Skeletal muscle tissue (tissue), 4 donors: ENCODE data around the gene SMARCB1. TPM values are rescaled to one million over a fixed set of nuclear protein-coding genes. Genes with fewer than 3 reads are reported as not detected.

Experiments used
- H3K27ac ChIP-seq: one replicate; pipeline ENCODE4 v1.7.0; 2013; ENCODE audit warnings: mild to moderate bottlenecking, low read depth, low read length, inconsistent platforms
- H3K27me3 ChIP-seq, 3 donors: one replicate each; pipeline ENCODE4 v1.7.0; 2013; ENCODE audit warnings: low read length in 3 of 3; ENCODE audit not compliant: control insufficient read depth in 3 of 3, insufficient read depth in 3 of 3
- H3K36me3 ChIP-seq, 3 donors: one replicate each; pipeline ENCODE4 v1.7.0; 2013; ENCODE audit warnings: low read length in 3 of 3; ENCODE audit not compliant: control insufficient read depth in 3 of 3, insufficient read depth in 3 of 3
- H3K4me1 ChIP-seq, 3 donors: one replicate each; pipeline ENCODE4 v1.7.0; 2013; ENCODE audit warnings: low read length in 3 of 3, mild to moderate bottlenecking in 3 of 3; ENCODE audit not compliant: control insufficient read depth in 3 of 3, insufficient read depth in 3 of 3
- H3K4me3 ChIP-seq, 3 donors: one replicate each; pipeline ENCODE4 v1.7.0; 2013; ENCODE audit warnings: low read length in 3 of 3
- H3K9ac ChIP-seq, 3 donors: one replicate each; pipeline ENCODE4 v1.7.0; 2013; ENCODE audit warnings: low read length in 3 of 3, mild to moderate bottlenecking in 3 of 3, moderate library complexity in 2 of 3, low read depth in 1 of 3
- H3K9me3 ChIP-seq, 3 donors: one replicate each; pipeline ENCODE4 v1.7.0; 2013; ENCODE audit warnings: low read length in 3 of 3; ENCODE audit not compliant: control insufficient read depth in 3 of 3
- total RNA-seq: library from RNA; depleted of rRNA; stranded (reverse); fragments of >200 nt; gene quantifications from one replicate; pipeline ENCODE4 v1.2.3, GENCODE V29; 2014
- donor health status: Osteomylitis.

SMARCB1 gene
- total RNA-seq, 1 donor from 2014 or later, result 13.6 TPM

DNA sequence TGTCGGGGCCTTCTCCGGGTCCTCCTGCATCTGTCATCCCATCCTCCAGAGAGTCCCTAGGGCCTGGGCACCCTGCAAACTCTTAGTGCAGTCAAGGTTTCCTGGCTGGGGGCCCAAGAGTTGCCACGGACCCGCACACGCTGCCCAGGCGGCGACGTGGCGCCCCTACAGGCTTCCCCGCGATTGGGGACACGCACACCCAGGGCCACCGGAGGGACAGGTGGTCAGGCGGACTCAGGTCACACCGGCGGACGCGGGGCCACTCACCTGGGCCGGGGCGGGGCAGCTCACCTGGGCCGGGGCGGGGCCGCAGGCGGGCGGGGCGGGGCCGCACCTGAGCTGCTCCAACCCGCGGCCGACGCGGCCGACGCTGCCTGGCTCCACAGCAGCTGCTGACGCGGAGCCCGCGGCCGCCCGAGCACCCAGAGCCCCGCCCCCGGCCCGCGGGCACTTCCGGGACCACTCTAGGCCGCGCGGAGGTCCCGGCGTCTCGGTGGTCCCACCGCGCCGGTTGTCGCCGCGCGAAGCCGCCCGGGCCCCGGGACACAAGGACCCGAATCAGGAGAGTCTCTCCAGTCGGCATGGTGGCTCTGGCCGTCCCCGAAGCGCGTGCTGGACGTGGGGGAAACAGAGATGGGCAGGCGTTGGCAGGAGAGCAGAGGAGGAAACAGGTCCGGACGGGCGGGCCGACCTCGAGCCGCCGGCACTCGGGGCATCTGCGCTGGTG is 35.9 kb upstream of the SMARCB1 start, which contains the start of gene ZNF70:
ZNF70 (minus strand) TSS at position 399 of the 727 bp plus-strand sequence. CDS start 5,972 bp downstream, outside the sequence.
- Histone ChIP-seq H3K9ac (peak within 1 kb of the TSS; percentile 80 to 90 (median 85)), H3K4me3 (peak within 1 kb of the TSS; percentile 84 to 89 (median 84)), H3K9me3 (no peaks in the 10 kb centered on the region), H3K27ac (peak within 1 kb of the TSS; percentile 79), H3K4me1 (peaks cover 5 to 17% (median 11%) of the 10 kb centered on the region in 3 donors), H3K27me3 (no peaks in the 10 kb centered on the region), H3K36me3 (no peaks in the 10 kb centered on the region)

DNA sequence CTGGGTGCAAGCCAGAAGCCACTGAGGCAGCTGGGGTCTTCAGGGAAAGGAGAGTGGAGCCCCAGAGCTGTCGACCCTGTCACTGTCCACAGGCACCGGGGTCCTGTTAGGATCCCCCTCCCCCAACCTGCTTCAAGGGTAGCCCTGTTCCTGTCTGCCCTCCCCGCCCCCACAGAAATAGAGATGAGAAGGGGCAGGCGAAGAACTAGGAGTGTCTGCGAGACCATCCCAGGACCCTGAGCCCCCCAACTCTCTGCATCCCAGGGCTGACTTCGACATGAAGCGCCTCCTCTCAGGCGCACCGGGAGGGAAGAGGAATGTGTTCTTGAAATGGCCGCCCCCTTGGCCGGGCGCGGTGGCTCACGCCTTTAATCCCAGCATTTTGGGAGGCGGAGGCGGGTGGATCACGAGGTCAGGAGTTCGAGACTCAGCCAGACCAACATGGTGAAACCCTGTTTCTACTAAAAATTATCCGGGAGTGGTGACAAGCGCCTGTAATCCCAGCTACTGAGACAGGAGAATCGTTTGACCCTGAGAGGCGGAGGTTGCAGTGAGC is 35.2 kb upstream of the SMARCB1 start:
- Histone ChIP-seq H3K27ac (peak overlapping the region; percentile 79), H3K9me3 (no peaks in the 10 kb centered on the region), H3K9ac (peak overlapping the region; percentile 80 to 90 (median 85)), H3K27me3 (no peaks in the 10 kb centered on the region), H3K36me3 (no peaks in the 10 kb centered on the region), H3K4me3 (peak overlapping the region; percentile 77 to 89 (median 84)), H3K4me1 (peaks cover 5 to 17% (median 11%) of the 10 kb centered on the region in 3 donors)

DNA sequence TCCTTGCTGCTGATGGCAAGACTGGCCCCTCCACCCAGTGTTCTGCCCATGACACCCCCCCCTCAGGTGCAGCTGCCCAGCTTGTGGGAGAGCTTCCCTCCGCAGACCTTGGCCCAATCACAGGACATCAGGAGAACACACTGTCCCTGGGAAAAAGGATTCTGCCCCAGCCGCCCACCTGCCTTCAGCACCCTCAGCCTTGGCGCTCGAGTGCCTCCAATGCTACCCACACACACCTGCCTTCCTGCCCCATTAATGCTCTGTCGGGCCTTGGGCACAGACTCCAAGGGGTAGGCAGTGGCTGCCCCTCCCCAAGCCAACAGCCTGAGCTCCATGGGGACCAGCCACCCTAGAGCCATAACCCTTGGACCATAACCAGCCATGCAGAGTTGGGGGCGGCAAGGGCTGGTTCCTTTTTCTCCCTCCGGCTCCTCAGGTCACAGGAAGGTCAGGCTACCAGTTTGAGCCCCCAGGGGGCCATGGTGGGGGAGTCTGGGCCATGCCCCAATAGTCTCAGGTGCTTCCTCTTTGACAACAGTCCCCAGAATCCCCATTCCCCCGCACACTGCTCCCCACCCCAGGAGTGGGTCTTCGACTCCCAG is 34.6 kb upstream of the SMARCB1 start:
- Histone ChIP-seq H3K4me3 (no peak overlapping the region), H3K4me1 (peaks cover 5 to 17% (median 11%) of the 10 kb centered on the region in 3 donors), H3K27ac (no peak overlapping the region)

GRCh38 chr22:23752750-23753149 is 34.0 kb upstream of the SMARCB1 start:
- H3K4me3 ChIP-seq, result no peak overlapping the region
- H3K9me3 ChIP-seq, result no peaks in the 10 kb centered on the region
- H3K36me3 ChIP-seq, result no peaks in the 10 kb centered on the region
- no peak overlapping the region for H3K27ac ChIP-seq
- H3K9ac ChIP-seq, result no peak overlapping the region
- no peaks in the 10 kb centered on the region for H3K27me3 ChIP-seq
- H3K4me1 ChIP-seq, result peaks cover 5 to 17% (median 11%) of the 10 kb centered on the region in 3 donors

More for the DNA sequence above, 34.6 kb upstream of the SMARCB1 start:
- H3K27me3 ChIP-seq, result no peaks in the 10 kb centered on the region
- H3K9ac ChIP-seq, result no peak overlapping the region
- H3K36me3 ChIP-seq, result no peaks in the 10 kb centered on the region
- H3K9me3 ChIP-seq, result no peaks in the 10 kb centered on the region

GRCh38 chr22:23753385-23753784 is 33.4 kb upstream of the SMARCB1 start:
- no peak overlapping the region for H3K9ac ChIP-seq
- no peak overlapping the region for H3K4me3 ChIP-seq
- no peaks in the 10 kb centered on the region for H3K27me3 ChIP-seq
- H3K4me1 ChIP-seq, result peaks cover 5 to 17% (median 11%) of the 10 kb centered on the region in 3 donors
- H3K9me3 ChIP-seq, result no peaks in the 10 kb centered on the region
- H3K27ac ChIP-seq, result no peak overlapping the region
- H3K36me3 ChIP-seq, result no peaks in the 10 kb centered on the region

GRCh38 chr22:23754220-23754919 is 32.4 kb upstream of the SMARCB1 start, which contains the start of gene VPREB3:
Gene VPREB3 (minus strand): TSS chr22:23754425. CDS start chr22:23754363, 62 bp downstream.
- Histone ChIP-seq H3K9ac (no peak within 1 kb of the TSS), H3K4me3 (no peak within 1 kb of the TSS), H3K36me3 (no peaks in the 10 kb centered on the region), H3K9me3 (no peaks in the 10 kb centered on the region), H3K4me1 (peaks cover 5 to 17% (median 11%) of the 10 kb centered on the region in 3 donors), H3K27me3 (no peaks in the 10 kb centered on the region), H3K27ac (no peak within 1 kb of the TSS)

- Histone ChIP-seq H3K36me3 (no peaks in the 10 kb centered on the region), H3K4me3 (no peak overlapping the region), H3K4me1 (peaks cover 5 to 12% (median 6%) of the 10 kb centered on the region in 3 donors), H3K27me3 (no peaks in the 10 kb centered on the region), H3K9ac (no peak overlapping the region), H3K27ac (no peak overlapping the region), H3K9me3 (no peaks in the 10 kb centered on the region)
Observed at GRCh38 chr22:23754980-23755636, 31.7 kb upstream of the SMARCB1 start.

DNA sequence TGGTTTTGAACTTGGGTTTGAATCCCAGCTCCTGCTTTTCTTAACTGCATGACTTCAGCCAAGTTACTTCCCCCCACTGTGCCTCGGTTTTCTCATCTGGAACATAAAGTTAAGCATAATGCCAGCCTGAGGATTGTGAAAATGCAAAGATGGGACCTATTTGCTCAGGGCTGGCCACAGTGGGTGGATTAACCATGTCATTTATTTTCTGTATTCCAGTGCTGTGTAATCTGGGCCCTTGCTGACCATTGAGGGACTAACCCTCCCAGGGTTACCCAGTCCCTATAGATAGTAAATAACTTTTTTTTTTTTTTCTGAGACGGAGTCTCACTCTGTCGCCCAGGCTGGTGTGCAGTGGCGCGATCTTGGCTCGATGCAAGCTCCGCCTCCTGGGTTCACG is 31.1 kb upstream of the SMARCB1 start:
- Histone ChIP-seq H3K27ac (no peak overlapping the region), H3K9me3 (no peaks in the 10 kb centered on the region), H3K9ac (no peak overlapping the region), H3K4me3 (no peak overlapping the region), H3K4me1 (peaks cover 5 to 7% (median 6%) of the 10 kb centered on the region in 3 donors), H3K36me3 (no peaks in the 10 kb centered on the region), H3K27me3 (no peaks in the 10 kb centered on the region)

- Histone ChIP-seq H3K9me3 (no peaks in the 10 kb centered on the region), H3K27me3 (no peaks in the 10 kb centered on the region), H3K36me3 (no peaks in the 10 kb centered on the region), H3K4me1 (no peaks in the 10 kb centered on the region), H3K4me3 (no peak overlapping the region), H3K9ac (no peak overlapping the region), H3K27ac (no peak overlapping the region)
Observed at GRCh38 chr22:23756891-23757290, 29.9 kb upstream of the SMARCB1 start.
